HL-60 (cell line): ENCODE measurements around the gene COTL1.

ENCODE experiments used
- DNase-seq, 2 experiments: peaks; one replicate each; pipeline ENCODE4 v3.0.0-alpha.2; 2010 to 2020; ENCODE audit warnings: low read depth in 1 of 2, low spot score in 1 of 2
- H3K27ac ChIP-seq: fragments of 250-450 bp; sonication (Bioruptor Pico); replicated peaks from 2 replicates; pipeline ENCODE4 v1.5.1; 2020; ENCODE audit warnings: mild to moderate bottlenecking, moderate library complexity
- H3K27me3 ChIP-seq: fragments of 250-450 bp; sonication (Bioruptor Pico); 2 replicates; pipeline ENCODE4 v1.5.1; 2021; ENCODE audit warnings: mild to moderate bottlenecking, moderate library complexity; ENCODE audit not compliant: insufficient read depth, poor library complexity, severe bottlenecking
- H3K4me3 ChIP-seq: replicated peaks from 2 replicates; pipeline ENCODE4 v1.5.1; 2011; ENCODE audit warnings: mild to moderate bottlenecking, control low read depth, low read length; ENCODE audit not compliant: insufficient read depth
- CTCF ChIP-seq: IDR thresholded peaks from one replicate; pipeline ENCODE4 v1.5.1; 2011; ENCODE audit warnings: low read length, control low read depth, inconsistent platforms; ENCODE audit not compliant: insufficient read depth
- GABPA ChIP-seq: IDR thresholded peaks from 2 replicates; pipeline ENCODE4 v1.6.1; 2012; ENCODE audit warnings: low read depth
- POLR2AphosphoS5 ChIP-seq: IDR thresholded peaks from 2 replicates; pipeline ENCODE4 v1.6.1; 2012; ENCODE audit warnings: low read depth
- REST ChIP-seq: IDR thresholded peaks from 2 replicates; pipeline ENCODE4 v1.6.1; 2012; ENCODE audit warnings: low read depth; ENCODE audit not compliant: insufficient replicate concordance
- SPI1 ChIP-seq: IDR thresholded peaks from 2 replicates; pipeline ENCODE4 v1.6.1; 2012; ENCODE audit warnings: low read depth, mild to moderate bottlenecking, borderline replicate concordance

The COTL1 gene

GRCh38 chr16:84614623-84614967 lies 3.3 kb downstream of the COTL1 start:
- Histone ChIP-seq H3K27me3 (no peaks in the 10 kb centered on the region), H3K27ac (no peak overlapping the region), H3K4me3 (no peak overlapping the region)
- DNase-seq, result peak in 1 of 2 experiments; percentile 18
- TF ChIP-seq REST, result no peak
- TF ChIP-seq POLR2AphosphoS5, result 0 out of 2 replicates have a peak, but pooled peaks have one; percentile 68
- TF ChIP-seq SPI1, result no peak
- no peak for TF ChIP-seq GABPA
- no peak for TF ChIP-seq CTCF

- no peak overlapping the region for H3K4me3 ChIP-seq
- no peak overlapping the region for H3K27ac ChIP-seq
- no peak for TF ChIP-seq SPI1
- no peak for TF ChIP-seq REST
- TF ChIP-seq POLR2AphosphoS5, result no peak
- TF ChIP-seq CTCF, result no peak
- no peak for TF ChIP-seq GABPA
- DNase-seq, result peak in 1 of 2 experiments; percentile 20
- H3K27me3 ChIP-seq, result no peaks in the 10 kb centered on the region
These were observed 3.8 kb downstream of the COTL1 start for GRCh38 chr16:84614073-84614459.

- Histone ChIP-seq H3K4me3 (no peak overlapping the region), H3K27ac (no peak overlapping the region), H3K27me3 (no peaks in the 10 kb centered on the region)
- DNase-seq, result peak in 1 of 2 experiments; percentile 20
- TF ChIP-seq SPI1 (no peak), CTCF (no peak), REST (no peak), POLR2AphosphoS5 (peak; percentile 16; the same call in 1 of the 2 replicates)
These were observed 4.3 kb downstream of the COTL1 start for GRCh38 chr16:84613408-84614072.
